ENCODE measurements around the gene SSBP2. TPM values are rescaled to one million over a fixed set of nuclear protein-coding genes. Genes with fewer than 3 reads are reported as not detected.

SSBP2 gene
- total RNA-seq, 1 donor from 2014 or later: 146 TPM

DNA sequence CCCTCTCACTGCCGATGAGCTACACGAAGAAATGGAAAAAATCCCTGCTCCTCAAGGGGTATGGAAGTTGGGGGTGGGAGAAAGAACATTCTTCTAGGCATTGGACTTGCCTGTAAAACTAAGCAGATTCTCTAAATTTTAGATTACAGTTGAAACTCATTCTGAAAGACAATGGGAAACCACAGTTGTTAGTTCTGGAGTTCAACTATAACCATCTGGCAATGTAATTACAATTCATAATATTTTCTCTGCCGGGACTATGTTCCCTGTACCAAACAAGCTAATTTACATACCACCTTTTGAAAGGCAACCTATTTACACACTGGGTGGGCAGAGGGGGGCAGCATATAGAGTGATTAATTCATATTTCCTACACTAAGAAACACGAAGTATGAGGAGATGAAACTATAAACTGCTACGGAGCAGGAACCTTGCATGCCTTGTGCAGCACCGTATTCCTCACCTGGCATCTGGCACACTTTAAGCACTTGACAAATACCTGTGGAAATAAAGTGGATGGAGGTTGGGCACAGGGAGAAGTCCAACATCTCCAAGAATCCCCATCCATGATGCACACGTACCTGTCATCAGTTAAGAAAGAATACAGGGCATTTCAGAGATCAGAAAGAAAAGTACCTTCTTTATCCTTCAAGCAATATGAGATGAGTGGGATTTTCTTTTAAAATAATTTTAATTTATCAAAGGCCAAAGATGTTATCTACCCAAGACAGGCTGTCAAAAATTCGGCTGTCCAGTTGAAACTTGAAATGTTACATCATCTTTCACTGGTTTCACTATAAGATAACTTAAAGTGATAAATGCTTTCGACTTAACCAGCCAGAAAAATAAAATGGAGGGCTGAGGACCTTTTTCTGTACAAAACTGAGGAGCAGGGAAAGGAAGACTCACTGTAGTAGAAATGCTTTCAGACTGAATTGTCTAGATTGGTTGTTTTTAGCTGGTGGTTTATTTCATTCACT lies 54.2 kb downstream of the SSBP2 start:
- no peak for DNase-seq
- no peak overlapping the region for H3K27ac Mint-ChIP-seq (ENCODE audit: unreplicated experiment)
- no peaks in the 10 kb centered on the region for H3K27me3 Mint-ChIP-seq (ENCODE audit: unreplicated experiment)
- H3K36me3 Mint-ChIP-seq (ENCODE audit: unreplicated experiment): peaks cover 14% of the 10 kb centered on the region
- H3K9me3 Mint-ChIP-seq (ENCODE audit: unreplicated experiment): peaks cover 2% of the 10 kb centered on the region
- TF ChIP-seq, protein P1, sequence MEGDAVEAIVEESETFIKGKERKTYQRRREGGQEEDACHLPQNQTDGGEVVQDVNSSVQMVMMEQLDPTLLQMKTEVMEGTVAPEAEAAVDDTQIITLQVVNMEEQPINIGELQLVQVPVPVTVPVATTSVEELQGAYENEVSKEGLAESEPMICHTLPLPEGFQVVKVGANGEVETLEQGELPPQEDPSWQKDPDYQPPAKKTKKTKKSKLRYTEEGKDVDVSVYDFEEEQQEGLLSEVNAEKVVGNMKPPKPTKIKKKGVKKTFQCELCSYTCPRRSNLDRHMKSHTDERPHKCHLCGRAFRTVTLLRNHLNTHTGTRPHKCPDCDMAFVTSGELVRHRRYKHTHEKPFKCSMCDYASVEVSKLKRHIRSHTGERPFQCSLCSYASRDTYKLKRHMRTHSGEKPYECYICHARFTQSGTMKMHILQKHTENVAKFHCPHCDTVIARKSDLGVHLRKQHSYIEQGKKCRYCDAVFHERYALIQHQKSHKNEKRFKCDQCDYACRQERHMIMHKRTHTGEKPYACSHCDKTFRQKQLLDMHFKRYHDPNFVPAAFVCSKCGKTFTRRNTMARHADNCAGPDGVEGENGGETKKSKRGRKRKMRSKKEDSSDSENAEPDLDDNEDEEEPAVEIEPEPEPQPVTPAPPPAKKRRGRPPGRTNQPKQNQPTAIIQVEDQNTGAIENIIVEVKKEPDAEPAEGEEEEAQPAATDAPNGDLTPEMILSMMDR (IDR thresholded peaks at IDR 0.05; ENCODE audit: partially characterized antibody, unreplicated experiment): no peak
- peaks cover 6% of the 10 kb centered on the region for H3K4me1 Mint-ChIP-seq (ENCODE audit: low read depth, unreplicated experiment)
- H3K4me3 Mint-ChIP-seq (ENCODE audit: unreplicated experiment): no peak overlapping the region

DNA sequence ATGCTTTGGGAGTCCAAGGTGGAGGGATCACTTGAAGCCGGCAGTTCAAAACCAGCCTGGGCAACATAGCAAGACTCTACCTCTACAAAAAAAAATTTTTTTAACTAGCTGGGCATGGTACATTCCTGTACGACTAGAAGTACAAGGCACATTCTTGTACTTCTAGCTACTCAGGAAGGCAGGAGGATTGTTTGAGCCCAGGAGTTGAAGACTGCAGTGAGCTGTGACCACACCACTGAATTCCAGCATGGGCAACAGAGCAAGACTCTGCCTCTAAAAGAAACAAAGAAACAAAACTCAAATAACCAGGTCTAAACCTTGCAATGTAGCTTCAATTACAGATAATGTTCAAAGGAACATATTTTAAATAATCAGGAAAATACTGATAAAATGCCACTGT lies 56.2 kb downstream of the SSBP2 start:
- H3K4me3 Mint-ChIP-seq (ENCODE audit: unreplicated experiment): no peak overlapping the region
- H3K27ac Mint-ChIP-seq (ENCODE audit: unreplicated experiment): no peak overlapping the region
- TF ChIP-seq, protein P1 (IDR thresholded peaks at IDR 0.05; ENCODE audit: partially characterized antibody, unreplicated experiment): no peak
- H3K36me3 Mint-ChIP-seq (ENCODE audit: unreplicated experiment): peaks cover 5% of the 10 kb centered on the region
- H3K4me1 Mint-ChIP-seq (ENCODE audit: low read depth, unreplicated experiment): peaks cover 6% of the 10 kb centered on the region
- DNase-seq: no peak
- no peaks in the 10 kb centered on the region for H3K27me3 Mint-ChIP-seq (ENCODE audit: unreplicated experiment)
- peaks cover 9% of the 10 kb centered on the region for H3K9me3 Mint-ChIP-seq (ENCODE audit: unreplicated experiment)

- Mint-ChIP-seq H3K27me3 (ENCODE audit: unreplicated experiment) (no peaks in the 10 kb centered on the region), H3K4me3 (ENCODE audit: unreplicated experiment) (no peak overlapping the region), H3K27ac (ENCODE audit: unreplicated experiment) (no peak overlapping the region), H3K4me1 (ENCODE audit: low read depth, unreplicated experiment) (no peaks in the 10 kb centered on the region), H3K36me3 (ENCODE audit: unreplicated experiment) (peaks cover 26% of the 10 kb centered on the region), H3K9me3 (ENCODE audit: unreplicated experiment) (peaks cover 15% of the 10 kb centered on the region)
- TF ChIP-seq, protein P1 (IDR thresholded peaks at IDR 0.05; ENCODE audit: partially characterized antibody, unreplicated experiment): no peak
- no peak for DNase-seq
Measured at GRCh38 chr5:81688215-81688614, 62.7 kb downstream of the SSBP2 start.

GRCh38 chr5:81687292-81687691 lies 63.6 kb downstream of the SSBP2 start:
- Mint-ChIP-seq H3K4me1 (ENCODE audit: low read depth, unreplicated experiment) (no peaks in the 10 kb centered on the region), H3K9me3 (ENCODE audit: unreplicated experiment) (peaks cover 14% of the 10 kb centered on the region), H3K27me3 (ENCODE audit: unreplicated experiment) (no peaks in the 10 kb centered on the region)

More at GRCh38 chr5:81687292-81687691, 63.6 kb downstream of the SSBP2 start:
- Mint-ChIP-seq H3K4me3 (ENCODE audit: unreplicated experiment) (no peak overlapping the region), H3K36me3 (ENCODE audit: unreplicated experiment) (peaks cover 22% of the 10 kb centered on the region), H3K27ac (ENCODE audit: unreplicated experiment) (no peak overlapping the region)
- DNase-seq: no peak
- TF ChIP-seq, protein P1 (IDR thresholded peaks at IDR 0.05; ENCODE audit: partially characterized antibody, unreplicated experiment): no peak
